ENCODE results near the gene TFF1.

TFF1 gene

DNA sequence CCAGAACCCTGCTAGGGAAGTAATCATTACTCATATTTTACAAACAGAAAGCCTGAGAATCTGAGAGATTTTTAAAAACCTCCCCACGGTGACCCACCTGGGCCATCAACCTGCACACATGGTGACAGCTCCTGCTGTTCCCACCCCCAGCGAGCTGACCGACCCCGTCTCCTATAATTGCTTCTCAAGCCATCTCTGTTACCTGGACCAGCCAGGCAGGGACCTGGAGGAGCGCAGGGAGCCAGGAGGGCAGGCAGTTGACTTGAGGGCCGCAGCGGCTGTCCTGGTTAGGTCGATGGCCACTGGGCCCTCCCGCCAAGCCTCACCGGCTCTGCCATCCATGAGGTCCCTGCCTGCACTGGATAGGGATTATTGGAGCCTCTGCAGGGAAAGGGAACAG, 23.2 kb downstream of the TFF1 start:
- in situ Hi-C loops (cut with MboI; ENCODE audit: low sequenced_read_pairs, unreplicated experiment), result no loop called here
- DNase-seq (ENCODE audit: low spot score), result no peak
- TF ChIP-seq, protein P1, sequence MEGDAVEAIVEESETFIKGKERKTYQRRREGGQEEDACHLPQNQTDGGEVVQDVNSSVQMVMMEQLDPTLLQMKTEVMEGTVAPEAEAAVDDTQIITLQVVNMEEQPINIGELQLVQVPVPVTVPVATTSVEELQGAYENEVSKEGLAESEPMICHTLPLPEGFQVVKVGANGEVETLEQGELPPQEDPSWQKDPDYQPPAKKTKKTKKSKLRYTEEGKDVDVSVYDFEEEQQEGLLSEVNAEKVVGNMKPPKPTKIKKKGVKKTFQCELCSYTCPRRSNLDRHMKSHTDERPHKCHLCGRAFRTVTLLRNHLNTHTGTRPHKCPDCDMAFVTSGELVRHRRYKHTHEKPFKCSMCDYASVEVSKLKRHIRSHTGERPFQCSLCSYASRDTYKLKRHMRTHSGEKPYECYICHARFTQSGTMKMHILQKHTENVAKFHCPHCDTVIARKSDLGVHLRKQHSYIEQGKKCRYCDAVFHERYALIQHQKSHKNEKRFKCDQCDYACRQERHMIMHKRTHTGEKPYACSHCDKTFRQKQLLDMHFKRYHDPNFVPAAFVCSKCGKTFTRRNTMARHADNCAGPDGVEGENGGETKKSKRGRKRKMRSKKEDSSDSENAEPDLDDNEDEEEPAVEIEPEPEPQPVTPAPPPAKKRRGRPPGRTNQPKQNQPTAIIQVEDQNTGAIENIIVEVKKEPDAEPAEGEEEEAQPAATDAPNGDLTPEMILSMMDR (IDR thresholded peaks at IDR 0.05; ENCODE audit: borderline replicate concordance, control extremely low read depth, extremely low read depth, insufficient read depth, missing control alignments), result no peak

DNA sequence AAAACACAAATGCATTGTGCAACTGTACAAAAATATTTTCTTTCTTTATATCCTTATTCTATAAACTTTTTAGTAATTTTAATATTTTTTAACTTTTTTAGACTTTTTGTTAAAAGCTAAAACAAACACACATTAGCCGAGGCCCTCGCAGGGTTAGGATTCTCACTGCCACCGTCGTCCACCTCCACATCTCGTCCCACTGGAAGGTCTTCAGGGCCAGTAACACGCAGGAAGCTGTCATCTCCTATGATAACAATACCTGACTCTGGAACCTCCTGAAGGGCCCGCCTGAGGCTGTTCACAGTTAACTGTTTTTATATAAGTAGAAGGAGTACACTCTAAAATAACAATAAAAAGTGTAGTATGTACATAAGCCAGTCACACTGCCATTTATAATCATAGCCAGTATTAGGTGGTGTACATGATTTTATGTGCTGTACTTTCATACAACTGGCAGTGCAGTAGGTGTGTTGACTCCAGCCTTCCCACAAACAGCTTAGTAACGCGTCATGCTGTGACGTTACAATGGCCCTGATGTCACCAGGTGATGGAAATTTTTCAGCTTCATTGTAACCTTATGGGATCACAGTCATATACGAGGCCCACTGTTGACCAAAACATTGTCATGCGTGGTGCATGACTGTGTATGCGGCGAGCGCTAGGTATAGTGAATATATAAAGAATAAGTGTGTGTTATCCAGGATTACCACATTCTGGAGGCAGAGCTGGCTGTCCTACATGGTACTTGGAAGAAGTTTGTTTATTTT, 24.4 kb downstream of the TFF1 start:
- TF ChIP-seq, protein P1 (IDR thresholded peaks at IDR 0.05; ENCODE audit: borderline replicate concordance, control extremely low read depth, extremely low read depth, insufficient read depth, missing control alignments), result no peak
- DNase-seq (ENCODE audit: low spot score), result no peak
- in situ Hi-C loops (cut with MboI; ENCODE audit: low sequenced_read_pairs, unreplicated experiment), result no loop called here

DNA sequence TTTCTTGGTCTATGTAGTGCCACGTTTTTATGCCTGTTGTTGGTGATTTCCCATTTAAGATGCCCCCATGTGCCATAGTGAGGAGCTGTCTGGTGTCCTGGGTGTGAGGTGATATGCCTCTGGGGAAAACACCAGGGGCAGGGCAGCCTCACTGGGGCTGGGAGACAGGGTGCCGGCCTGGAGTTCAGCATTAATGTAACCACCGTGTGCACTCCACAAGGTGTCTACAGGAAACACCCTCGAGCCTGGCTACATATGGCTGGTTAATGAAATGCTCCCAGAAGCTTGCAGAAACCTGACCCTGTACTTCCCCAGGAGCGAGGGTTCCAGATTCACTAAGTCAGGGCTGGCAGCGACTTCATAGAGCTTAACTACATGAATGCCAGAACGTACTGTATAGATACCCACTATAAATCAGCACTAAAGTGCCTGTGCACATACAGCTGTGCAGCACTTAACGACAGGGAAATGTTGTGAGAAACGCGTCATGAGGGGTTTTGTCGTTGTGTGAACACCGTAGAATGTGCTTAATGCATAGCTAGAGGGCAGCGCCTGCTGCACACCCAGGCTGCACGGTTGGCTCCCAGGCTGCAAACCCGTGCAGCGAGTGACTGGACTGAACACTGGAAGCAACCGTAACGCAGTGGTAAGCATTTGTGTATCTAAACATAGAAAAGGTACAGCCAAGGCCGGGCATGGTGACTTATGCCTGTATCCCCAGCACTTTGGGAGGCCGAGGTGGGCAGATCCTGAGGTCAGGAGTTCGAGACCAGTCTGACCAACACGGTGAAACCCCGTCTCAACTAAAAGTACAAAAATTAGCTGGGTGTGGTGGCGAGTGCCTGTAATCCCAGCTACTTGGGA, 25.9 kb downstream of the TFF1 start:
- DNase-seq (ENCODE audit: low spot score), result no peak
- in situ Hi-C loops (cut with MboI; ENCODE audit: low sequenced_read_pairs, unreplicated experiment), result no loop called here
- TF ChIP-seq, protein P1 (IDR thresholded peaks at IDR 0.05; ENCODE audit: borderline replicate concordance, control extremely low read depth, extremely low read depth, insufficient read depth, missing control alignments), result no peak

DNA sequence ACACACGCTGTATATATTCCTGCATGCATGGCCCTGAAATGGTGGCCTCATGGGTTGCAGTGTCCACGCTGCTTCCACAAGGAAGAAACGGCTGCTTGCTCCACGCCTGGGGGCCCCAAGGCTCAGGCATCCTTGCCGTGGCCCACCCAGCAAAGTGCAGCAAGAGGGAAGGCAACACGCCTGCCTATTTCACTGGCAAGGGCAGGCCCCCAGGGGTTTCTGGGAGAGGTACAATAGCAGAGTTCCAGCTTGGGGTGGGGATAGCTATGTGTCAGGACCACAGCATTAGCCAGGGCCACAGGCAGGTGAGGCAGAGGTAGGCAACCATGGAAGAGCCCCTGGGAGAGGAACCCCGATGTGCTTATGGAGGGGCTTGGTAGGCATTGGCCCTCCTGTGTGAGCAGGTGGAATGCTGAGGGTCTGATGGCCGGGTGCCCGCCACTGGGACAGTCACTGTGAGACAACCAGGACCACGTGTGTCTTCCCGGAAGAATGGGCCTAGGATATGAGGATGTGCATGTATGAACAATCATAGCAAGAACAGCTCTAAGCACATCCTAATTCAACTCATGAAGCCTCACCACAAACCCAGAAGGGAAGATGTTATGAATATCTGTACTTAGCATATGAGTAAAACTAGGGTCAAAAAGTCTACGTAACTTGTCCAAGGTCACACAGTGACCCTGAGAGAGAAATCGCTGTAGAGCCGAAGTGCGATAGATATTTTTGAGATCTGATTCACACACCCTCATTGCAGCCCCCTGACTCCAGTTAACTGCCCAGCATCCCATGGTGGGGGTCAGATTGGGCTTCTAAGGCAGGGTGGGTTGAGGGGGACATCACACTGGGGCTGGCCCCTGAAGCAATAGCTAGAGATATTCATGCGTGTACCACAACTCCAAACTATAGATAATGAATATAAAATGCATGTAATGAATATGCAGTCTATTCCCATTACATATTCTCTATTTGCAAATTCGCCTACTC, 27.3 kb downstream of the TFF1 start:
- no peak for DNase-seq (ENCODE audit: low spot score)
- in situ Hi-C loops (cut with MboI; ENCODE audit: low sequenced_read_pairs, unreplicated experiment), result no loop called here
- TF ChIP-seq, protein P1 (IDR thresholded peaks at IDR 0.05; ENCODE audit: borderline replicate concordance, control extremely low read depth, extremely low read depth, insufficient read depth, missing control alignments), result no peak

DNA sequence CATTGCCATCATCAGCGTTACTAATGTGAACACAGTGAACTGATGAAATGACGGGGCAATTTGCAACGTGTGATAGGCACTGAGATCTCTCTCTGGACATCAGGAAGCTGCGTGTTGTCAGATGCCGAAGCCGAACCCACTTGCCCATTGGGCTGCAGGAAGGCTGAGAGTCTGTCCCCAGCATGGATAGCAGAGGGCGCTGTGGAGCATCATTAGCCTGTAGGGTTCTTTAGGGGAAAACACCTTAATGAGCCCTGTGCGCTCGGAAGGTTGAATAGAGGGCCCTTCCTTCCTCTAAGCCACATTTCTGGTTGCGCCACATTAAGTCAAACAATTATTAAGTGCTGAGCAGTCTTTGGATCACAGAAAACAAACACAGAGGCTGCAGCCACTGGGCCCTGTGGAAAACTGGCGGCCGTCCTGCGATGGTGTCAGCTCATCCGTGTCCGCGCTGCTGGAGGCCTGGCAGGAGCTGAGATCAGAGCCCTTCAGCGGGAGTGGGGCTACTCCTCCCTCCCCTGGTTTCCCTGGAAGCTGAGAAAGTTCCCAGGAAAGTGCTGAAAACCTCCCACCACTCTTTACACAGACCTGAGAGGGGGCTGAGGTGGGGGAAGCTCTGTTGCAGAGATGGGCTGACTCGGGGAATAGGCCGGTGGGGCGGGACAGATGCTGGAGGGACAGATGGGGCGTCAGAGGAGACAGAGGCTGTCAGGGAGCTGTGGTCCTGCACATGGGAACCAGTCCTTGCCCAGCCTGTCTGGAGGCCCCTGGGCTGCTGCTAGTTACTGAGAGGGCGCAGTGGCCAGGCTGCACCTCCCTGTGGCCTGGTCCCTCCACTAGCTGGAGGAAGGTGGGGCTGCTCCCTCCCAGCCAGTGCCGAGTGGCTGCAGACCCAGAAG, 28.3 kb downstream of the TFF1 start:
- TF ChIP-seq, protein P1 (IDR thresholded peaks at IDR 0.05; ENCODE audit: borderline replicate concordance, control extremely low read depth, extremely low read depth, insufficient read depth, missing control alignments), result peak; percentile 60
- peak; percentile 72 for DNase-seq (ENCODE audit: low spot score)
- in situ Hi-C loops (cut with MboI; ENCODE audit: low sequenced_read_pairs, unreplicated experiment), result no loop called here
